H9 (cell line): ENCODE data around the gene LSG1. TPM values are rescaled to one million over a fixed set of nuclear protein-coding genes. Genes with fewer than 3 reads are reported as not detected.

Experiments
- DNase-seq: peaks from one replicate; pipeline ENCODE4 v3.0.0-alpha.2; 2017
- H2AFZ ChIP-seq: one replicate; pipeline ENCODE4 v1.6.1; 2013; ENCODE audit warnings: mild to moderate bottlenecking, low read length, control low read depth, moderate library complexity
- H2AK5ac ChIP-seq: 2 replicates; pipeline ENCODE4 v1.6.1; 2013; ENCODE audit warnings: low read length, control low read depth, mixed read lengths; ENCODE audit not compliant: insufficient read length
- H2BK120ac ChIP-seq: one replicate; pipeline ENCODE4 v1.6.1; 2013; ENCODE audit warnings: low read depth, mild to moderate bottlenecking, low read length, control low read depth, inconsistent platforms; ENCODE audit not compliant: poor library complexity, severe bottlenecking
- H2BK12ac ChIP-seq: 2 replicates; pipeline ENCODE4 v1.6.1; 2013; ENCODE audit warnings: low read length, control low read depth, mixed read lengths, low read depth; ENCODE audit not compliant: insufficient read length
- H2BK15ac ChIP-seq: 2 replicates; pipeline ENCODE4 v1.6.1; 2013; ENCODE audit warnings: low read depth, low read length, control low read depth
- H2BK20ac ChIP-seq: one replicate; pipeline ENCODE4 v1.6.1; 2013; ENCODE audit warnings: low read depth, mild to moderate bottlenecking, low read length, control low read depth, inconsistent platforms; ENCODE audit not compliant: poor library complexity, severe bottlenecking
- H2BK5ac ChIP-seq: 2 replicates; pipeline ENCODE4 v1.6.1; 2013; ENCODE audit warnings: low read length, control low read depth, mixed read lengths; ENCODE audit not compliant: insufficient read length
- H3K14ac ChIP-seq: 2 replicates; pipeline ENCODE4 v1.6.1; 2013; ENCODE audit warnings: low read length, control low read depth; ENCODE audit not compliant: insufficient read depth
- H3K18ac ChIP-seq: 2 replicates; pipeline ENCODE4 v1.6.1; 2013; ENCODE audit warnings: low read depth, mild to moderate bottlenecking, mixed read lengths, low read length, control low read depth; ENCODE audit not compliant: insufficient read length
- H3K23ac ChIP-seq: 2 replicates; pipeline ENCODE4 v1.6.1; 2013; ENCODE audit warnings: low read length, control low read depth, mixed read lengths, low read depth; ENCODE audit not compliant: insufficient read length
- H3K23me2 ChIP-seq: 2 replicates; pipeline ENCODE4 v1.6.1; 2013; ENCODE audit warnings: low read depth, mild to moderate bottlenecking, mixed read lengths, low read length, control low read depth; ENCODE audit not compliant: insufficient read length, poor library complexity, severe bottlenecking
- H3K27ac ChIP-seq: 2 replicates; pipeline ENCODE4 v1.5.1; 2013; ENCODE audit warnings: low read length, control low read depth, mixed read lengths, low read depth; ENCODE audit not compliant: insufficient read length
- H3K27me3 ChIP-seq: 2 replicates; pipeline ENCODE4 v1.6.1; 2013; ENCODE audit warnings: low read length, control low read depth, inconsistent platforms; ENCODE audit not compliant: insufficient read depth
- H3K4ac ChIP-seq: 2 replicates; pipeline ENCODE4 v1.6.1; 2013; ENCODE audit warnings: low read depth, mild to moderate bottlenecking, control low read depth, inconsistent platforms, low read length, moderate library complexity
- H3K4me1 ChIP-seq: 2 replicates; pipeline ENCODE4 v1.6.1; 2013; ENCODE audit warnings: low read length, control low read depth, inconsistent platforms; ENCODE audit not compliant: insufficient read depth
- H3K4me2 ChIP-seq: 2 replicates; pipeline ENCODE4 v1.6.1; 2013; ENCODE audit warnings: low read length, control low read depth, mixed read lengths; ENCODE audit not compliant: insufficient read length, insufficient read depth
- H3K56ac ChIP-seq: 2 replicates; pipeline ENCODE4 v1.6.1; 2013; ENCODE audit warnings: low read depth, mild to moderate bottlenecking, mixed read lengths, low read length, control low read depth; ENCODE audit not compliant: insufficient read length
- H3K79me1 ChIP-seq: 2 replicates; pipeline ENCODE4 v1.6.1; 2013; ENCODE audit warnings: low read depth, mild to moderate bottlenecking, moderate library complexity, low read length, control low read depth, inconsistent platforms; ENCODE audit not compliant: insufficient read depth, poor library complexity, severe bottlenecking
- H3K79me2 ChIP-seq: 2 replicates; pipeline ENCODE4 v1.6.1; 2013; ENCODE audit warnings: low read length, control low read depth, inconsistent platforms; ENCODE audit not compliant: insufficient read depth
- H3K9ac ChIP-seq: 2 replicates; pipeline ENCODE4 v1.6.1; 2013; ENCODE audit warnings: low read length, control low read depth, mixed read lengths; ENCODE audit not compliant: insufficient read length; ENCODE audit errors: extremely low read depth
- H3K9me3 ChIP-seq: one replicate; pipeline ENCODE4 v1.6.1; 2013; ENCODE audit warnings: low read depth, low read length, inconsistent platforms; ENCODE audit not compliant: control insufficient read depth
- H3T11ph ChIP-seq: one replicate; pipeline ENCODE4 v1.6.1; 2013; ENCODE audit warnings: mild to moderate bottlenecking, low read length, control low read depth, inconsistent platforms
- H4K20me1 ChIP-seq: one replicate; pipeline ENCODE4 v1.6.1; 2013; ENCODE audit not compliant: control insufficient read depth, insufficient read length, insufficient read depth
- H4K5ac ChIP-seq: 2 replicates; pipeline ENCODE4 v1.6.1; 2013; ENCODE audit warnings: low read depth, mild to moderate bottlenecking, mixed read lengths, low read length, control low read depth; ENCODE audit not compliant: insufficient read length
- H4K8ac ChIP-seq: replicated peaks from 2 replicates; pipeline ENCODE4 v1.6.1; 2013; ENCODE audit warnings: low read length, control low read depth, mixed read lengths, low read depth; ENCODE audit not compliant: insufficient read length
- H4K91ac ChIP-seq: 2 replicates; pipeline ENCODE4 v1.6.1; 2013; ENCODE audit warnings: low read depth, mild to moderate bottlenecking, moderate library complexity, mixed read lengths, low read length, control low read depth; ENCODE audit not compliant: insufficient read length
- H3K27ac Mint-ChIP-seq, 3 experiments: 2 replicates in 2 of 3; 3 replicates in 1 of 3; pipeline ENCODE4 v1.8.0; 2020 to 2021; ENCODE audit warnings: mixed read lengths in 3 of 3, mild to moderate bottlenecking in 1 of 3, moderate library complexity in 1 of 3
- H3K27me3 Mint-ChIP-seq: 2 replicates; pipeline ENCODE4 v1.8.0; 2021; ENCODE audit warnings: low read depth, mild to moderate bottlenecking, moderate library complexity, mixed read lengths
- H3K36me3 Mint-ChIP-seq, 3 experiments: 2 replicates in 2 of 3; 3 replicates in 1 of 3; pipeline ENCODE4 v1.8.0; 2020 to 2021; ENCODE audit warnings: low read depth in 3 of 3, mixed read lengths in 3 of 3; ENCODE audit not compliant: insufficient read depth in 1 of 3
- H3K4me1 Mint-ChIP-seq, 2 experiments: 2 replicates each; pipeline ENCODE4 v1.8.0; 2020; ENCODE audit warnings: mixed read lengths in 2 of 2
- H3K4me3 Mint-ChIP-seq, 2 experiments: 2 replicates in 1 of 2; 3 replicates in 1 of 2; pipeline ENCODE4 v1.8.0; 2020 to 2021; ENCODE audit warnings: mild to moderate bottlenecking in 2 of 2, mixed read lengths in 2 of 2, moderate library complexity in 1 of 2
- H3K9me3 Mint-ChIP-seq, 2 experiments: 2 replicates in 1 of 2; 3 replicates in 1 of 2; pipeline ENCODE4 v1.8.0; 2020; ENCODE audit warnings: mild to moderate bottlenecking in 2 of 2, mixed read lengths in 2 of 2, moderate library complexity in 1 of 2
- WGBS: extraction: QIAGEN DNeasy Blood & Tissue Kit; methylation state at CpG from one replicate; pipeline ENCODE4 v1.1.7; 2013; ENCODE audit warnings: missing lambda C conversion rate, low lambda C conversion rate, mixed read lengths; ENCODE audit not compliant: insufficient read length; ENCODE audit errors: extremely low coverage; 5-methylcytosine and 5-hydroxymethylcytosine counted together
- total RNA-seq: library from RNA; stranded (reverse); gene quantifications from 2 replicates; pipeline ENCODE4 v1.2.1, GENCODE V29; 2021
- TF ChIP-seq, protein P1 (sequence below): fragments of 200-600 bp; sonication (generic); conservative IDR thresholded peaks from 3 replicates; pipeline ENCODE4 v1.8.0; 2021; ENCODE audit warnings: antibody characterized with exemption, mild to moderate bottlenecking

LSG1 gene
- total RNA-seq, 1 experiment from 2014 or later, result 63.3 TPM

- no peak overlapping the region for H2AK5ac ChIP-seq
- WGBS, result no CpG with 5 or more reads among the region's 25 CpGs
- Mint-ChIP-seq H3K4me1 (no peaks in the 10 kb centered on the region), H3K4me3 (no peak overlapping the region), H3K27me3 (no peaks in the 10 kb centered on the region), H3K36me3 (peaks cover 2 to 20% (median 10%) of the 10 kb centered on the region in 3 experiments; a peak in 6 of 7 replicates), H3K9me3 (no peaks in the 10 kb centered on the region), H3K27ac (no peak overlapping the region)
- H2AFZ ChIP-seq, result no peak overlapping the region
- H4K20me1 ChIP-seq, result no peaks in the 10 kb centered on the region
- no peak overlapping the region for H2BK15ac ChIP-seq
- no peaks in the 10 kb centered on the region for H3K23me2 ChIP-seq
- H2BK20ac ChIP-seq, result no peak overlapping the region
- no peak overlapping the region for H3K14ac ChIP-seq
- H4K5ac ChIP-seq, result no peak overlapping the region
- no peak overlapping the region for H2BK12ac ChIP-seq
- H3K27me3 ChIP-seq, result no peaks in the 10 kb centered on the region
- no peaks in the 10 kb centered on the region for H3K9me3 ChIP-seq
- TF ChIP-seq, protein P1, sequence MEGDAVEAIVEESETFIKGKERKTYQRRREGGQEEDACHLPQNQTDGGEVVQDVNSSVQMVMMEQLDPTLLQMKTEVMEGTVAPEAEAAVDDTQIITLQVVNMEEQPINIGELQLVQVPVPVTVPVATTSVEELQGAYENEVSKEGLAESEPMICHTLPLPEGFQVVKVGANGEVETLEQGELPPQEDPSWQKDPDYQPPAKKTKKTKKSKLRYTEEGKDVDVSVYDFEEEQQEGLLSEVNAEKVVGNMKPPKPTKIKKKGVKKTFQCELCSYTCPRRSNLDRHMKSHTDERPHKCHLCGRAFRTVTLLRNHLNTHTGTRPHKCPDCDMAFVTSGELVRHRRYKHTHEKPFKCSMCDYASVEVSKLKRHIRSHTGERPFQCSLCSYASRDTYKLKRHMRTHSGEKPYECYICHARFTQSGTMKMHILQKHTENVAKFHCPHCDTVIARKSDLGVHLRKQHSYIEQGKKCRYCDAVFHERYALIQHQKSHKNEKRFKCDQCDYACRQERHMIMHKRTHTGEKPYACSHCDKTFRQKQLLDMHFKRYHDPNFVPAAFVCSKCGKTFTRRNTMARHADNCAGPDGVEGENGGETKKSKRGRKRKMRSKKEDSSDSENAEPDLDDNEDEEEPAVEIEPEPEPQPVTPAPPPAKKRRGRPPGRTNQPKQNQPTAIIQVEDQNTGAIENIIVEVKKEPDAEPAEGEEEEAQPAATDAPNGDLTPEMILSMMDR, result no peak
- no peak overlapping the region for H3K27ac ChIP-seq
- H2BK120ac ChIP-seq, result no peak overlapping the region
- H3K23ac ChIP-seq, result no peak overlapping the region
- H3K9ac ChIP-seq, result no peak overlapping the region
- no peak overlapping the region for H4K8ac ChIP-seq
- H3K79me1 ChIP-seq, result no peaks in the 10 kb centered on the region
- H3T11ph ChIP-seq, result no peak overlapping the region
- H2BK5ac ChIP-seq, result no peak overlapping the region
- H3K18ac ChIP-seq, result no peak overlapping the region
- H3K4ac ChIP-seq, result no peak overlapping the region
- H3K4me1 ChIP-seq, result no peaks in the 10 kb centered on the region
- no peak for DNase-seq
- no peak overlapping the region for H4K91ac ChIP-seq
- no peak overlapping the region for H3K4me2 ChIP-seq
- H3K79me2 ChIP-seq, result no peaks in the 10 kb centered on the region
- H3K56ac ChIP-seq, result no peak overlapping the region
These were observed 73.0 kb downstream of the LSG1 start for GRCh38 chr3:194598771-194599557.
